ENCODE measurements around the gene NEMP2. TPM values are rescaled to one million over a fixed set of nuclear protein-coding genes. Genes with fewer than 3 reads are reported as not detected.
A peak's percentile ranks its signal among the peaks of the same experiment; 100 is the strongest.

The NEMP2 gene
- total RNA-seq (ENCODE audit: unreplicated experiment) = 2.1 TPM
- long read RNA-seq = 0 reads

- Mint-ChIP-seq H3K9me3 (ENCODE audit: unreplicated experiment) (peaks cover 5% of the 10 kb centered on the region), H3K27me3 (ENCODE audit: unreplicated experiment) (no peaks in the 10 kb centered on the region), H3K36me3 (ENCODE audit: unreplicated experiment) (peaks cover 6% of the 10 kb centered on the region), H3K4me3 (ENCODE audit: unreplicated experiment) (peak within 1 kb of the TSS; percentile 94), H3K27ac (ENCODE audit: unreplicated experiment) (peak within 1 kb of the TSS; percentile 77), H3K4me1 (ENCODE audit: low read depth, unreplicated experiment) (no peaks in the 10 kb centered on the region)
- DNase-seq = peak; percentile 78
- TF ChIP-seq CTCF (IDR thresholded peaks at IDR 0.05; ENCODE audit: partially characterized antibody, unreplicated experiment) = no peak
Measured at GRCh38 chr2:190534310-190535120, at the start of gene NEMP2. Gene NEMP2 (minus strand): TSS chr2:190534722. CDS start chr2:190534655, 67 bp downstream.

- no peak for TF ChIP-seq CTCF (IDR thresholded peaks at IDR 0.05; ENCODE audit: partially characterized antibody, unreplicated experiment)
- DNase-seq = no peak
- no peak overlapping the region for H3K4me3 Mint-ChIP-seq (ENCODE audit: unreplicated experiment)
- no peaks in the 10 kb centered on the region for H3K4me1 Mint-ChIP-seq (ENCODE audit: low read depth, unreplicated experiment)
- H3K36me3 Mint-ChIP-seq (ENCODE audit: unreplicated experiment) = no peaks in the 10 kb centered on the region
- H3K9me3 Mint-ChIP-seq (ENCODE audit: unreplicated experiment) = no peaks in the 10 kb centered on the region
- H3K27me3 Mint-ChIP-seq (ENCODE audit: unreplicated experiment) = no peaks in the 10 kb centered on the region
- H3K27ac Mint-ChIP-seq (ENCODE audit: unreplicated experiment) = no peak overlapping the region
Measured at GRCh38 chr2:190583507-190584337, 49.2 kb upstream of the NEMP2 start.

- no peak for DNase-seq
- no peak for TF ChIP-seq CTCF (IDR thresholded peaks at IDR 0.05; ENCODE audit: partially characterized antibody, unreplicated experiment)
- Mint-ChIP-seq H3K36me3 (ENCODE audit: unreplicated experiment) (no peaks in the 10 kb centered on the region), H3K4me1 (ENCODE audit: low read depth, unreplicated experiment) (peaks cover 7% of the 10 kb centered on the region), H3K4me3 (ENCODE audit: unreplicated experiment) (no peak overlapping the region), H3K9me3 (ENCODE audit: unreplicated experiment) (no peaks in the 10 kb centered on the region), H3K27ac (ENCODE audit: unreplicated experiment) (no peak overlapping the region), H3K27me3 (ENCODE audit: unreplicated experiment) (no peaks in the 10 kb centered on the region)
Measured at GRCh38 chr2:190582736-190583506, 48.4 kb upstream of the NEMP2 start.

- no peak for DNase-seq
- Mint-ChIP-seq H3K9me3 (ENCODE audit: unreplicated experiment) (no peaks in the 10 kb centered on the region), H3K27ac (ENCODE audit: unreplicated experiment) (no peak overlapping the region), H3K36me3 (ENCODE audit: unreplicated experiment) (no peaks in the 10 kb centered on the region), H3K4me3 (ENCODE audit: unreplicated experiment) (no peak overlapping the region), H3K4me1 (ENCODE audit: low read depth, unreplicated experiment) (peaks cover 8% of the 10 kb centered on the region), H3K27me3 (ENCODE audit: unreplicated experiment) (no peaks in the 10 kb centered on the region)
- no peak for TF ChIP-seq CTCF (IDR thresholded peaks at IDR 0.05; ENCODE audit: partially characterized antibody, unreplicated experiment)
Measured at GRCh38 chr2:190582019-190582418, 47.5 kb upstream of the NEMP2 start.

All from glutamatergic neuron (in vitro differentiated cells).